Bronchial epithelial cell (primary cell): ENCODE results near the gene GPR143. TPM values are rescaled to one million over a fixed set of nuclear protein-coding genes. Genes with fewer than 3 reads are reported as not detected.

Experiments used
- DNase-seq: peaks from one replicate; pipeline ENCODE4 v3.0.0-alpha.2; 2010; ENCODE audit warnings: low read depth
- FAIRE-seq: peaks from 2 replicates; lab custom pipeline; 2011; peaks lifted over from hg19 to GRCh38; lab: Jason Lieb, UNC
- H3K27me3 ChIP-seq: 2 replicates; pipeline ENCODE4 v1.5.1; 2011; ENCODE audit warnings: low read length; ENCODE audit not compliant: control insufficient read depth, insufficient read depth
- H3K36me3 ChIP-seq: 2 replicates; pipeline ENCODE4 v1.5.1; 2011; ENCODE audit warnings: low read length; ENCODE audit not compliant: control insufficient read depth, insufficient read depth
- H3K4me3 ChIP-seq: 2 replicates; pipeline ENCODE4 v1.5.1; 2011; ENCODE audit warnings: mild to moderate bottlenecking, low read depth, low read length, control low read depth
- total RNA-seq: library from RNA; depleted of rRNA; stranded (reverse); fragments of >200 nt; gene quantifications from 2 replicates; pipeline ENCODE4 v1.2.1, GENCODE V29; 2014
- TF ChIP-seq, protein P1 (sequence below): IDR thresholded peaks from 2 replicates; pipeline ENCODE4 v1.5.1; 2011; ENCODE audit warnings: mild to moderate bottlenecking, moderate library complexity, low read length, control low read depth, inconsistent platforms; ENCODE audit not compliant: insufficient read depth, severe bottlenecking

GPR143 gene
- total RNA-seq, 1 donor from 2014 or later = 0.79 TPM

DNA sequence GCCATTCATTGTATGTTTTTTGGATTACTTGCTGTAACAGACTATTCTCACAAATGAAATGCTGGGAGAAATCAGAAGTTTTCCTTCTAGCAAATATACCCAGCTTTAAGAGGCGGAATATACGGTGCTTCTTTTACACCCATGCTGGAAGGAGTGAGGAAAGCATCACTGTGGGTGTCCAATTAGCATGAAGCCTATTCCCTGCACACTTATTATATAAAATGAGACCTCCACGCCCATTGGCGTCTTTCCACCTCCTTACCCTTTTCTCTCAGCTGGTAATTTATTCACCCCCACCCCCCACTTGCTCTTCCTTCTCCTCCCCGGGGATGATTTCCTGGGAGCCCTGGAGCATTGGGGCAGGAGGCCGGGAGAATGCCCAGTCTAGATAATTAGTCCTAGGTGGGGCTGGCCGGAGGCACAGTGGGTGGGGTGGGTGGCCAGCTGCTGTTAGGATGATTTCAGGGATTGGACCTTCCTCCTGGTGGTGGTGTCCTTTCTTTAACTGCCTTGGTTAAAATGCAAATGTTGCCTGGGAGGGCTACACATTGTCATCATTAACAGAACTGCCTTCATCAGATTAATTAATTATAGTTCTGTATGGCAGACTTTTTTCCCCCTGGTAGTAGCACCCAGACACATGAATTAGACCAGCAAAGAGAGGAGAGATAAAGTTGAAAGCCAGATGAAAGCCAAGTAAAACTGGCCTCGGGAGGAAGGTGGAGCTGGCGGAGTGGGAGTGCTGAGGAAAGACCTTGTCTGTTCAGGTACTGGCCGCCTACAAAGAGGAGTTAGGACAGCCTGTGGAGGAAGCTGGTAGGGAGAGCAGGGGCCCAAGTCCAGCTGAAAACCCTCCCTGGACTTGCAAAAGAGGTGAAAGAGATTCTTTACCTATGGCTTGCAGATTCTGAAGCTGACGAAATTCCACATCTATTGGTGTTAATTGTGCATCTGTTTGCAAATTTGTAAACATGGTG lies 32.0 kb upstream of the GPR143 start:
- no peak overlapping the region for H3K4me3 ChIP-seq
- H3K27me3 ChIP-seq = no peaks in the 10 kb centered on the region
- no peaks in the 10 kb centered on the region for H3K36me3 ChIP-seq
- FAIRE-seq (no peak), DNase-seq (no peak)
- TF ChIP-seq, protein P1, sequence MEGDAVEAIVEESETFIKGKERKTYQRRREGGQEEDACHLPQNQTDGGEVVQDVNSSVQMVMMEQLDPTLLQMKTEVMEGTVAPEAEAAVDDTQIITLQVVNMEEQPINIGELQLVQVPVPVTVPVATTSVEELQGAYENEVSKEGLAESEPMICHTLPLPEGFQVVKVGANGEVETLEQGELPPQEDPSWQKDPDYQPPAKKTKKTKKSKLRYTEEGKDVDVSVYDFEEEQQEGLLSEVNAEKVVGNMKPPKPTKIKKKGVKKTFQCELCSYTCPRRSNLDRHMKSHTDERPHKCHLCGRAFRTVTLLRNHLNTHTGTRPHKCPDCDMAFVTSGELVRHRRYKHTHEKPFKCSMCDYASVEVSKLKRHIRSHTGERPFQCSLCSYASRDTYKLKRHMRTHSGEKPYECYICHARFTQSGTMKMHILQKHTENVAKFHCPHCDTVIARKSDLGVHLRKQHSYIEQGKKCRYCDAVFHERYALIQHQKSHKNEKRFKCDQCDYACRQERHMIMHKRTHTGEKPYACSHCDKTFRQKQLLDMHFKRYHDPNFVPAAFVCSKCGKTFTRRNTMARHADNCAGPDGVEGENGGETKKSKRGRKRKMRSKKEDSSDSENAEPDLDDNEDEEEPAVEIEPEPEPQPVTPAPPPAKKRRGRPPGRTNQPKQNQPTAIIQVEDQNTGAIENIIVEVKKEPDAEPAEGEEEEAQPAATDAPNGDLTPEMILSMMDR = no peak

GRCh38 chrX:9794495-9794894 lies 28.8 kb upstream of the GPR143 start:
- Histone ChIP-seq H3K36me3 (no peaks in the 10 kb centered on the region), H3K4me3 (no peak overlapping the region), H3K27me3 (no peaks in the 10 kb centered on the region)
- DNase-seq (no peak), FAIRE-seq (no peak)
- TF ChIP-seq, protein P1 = no peak

DNA sequence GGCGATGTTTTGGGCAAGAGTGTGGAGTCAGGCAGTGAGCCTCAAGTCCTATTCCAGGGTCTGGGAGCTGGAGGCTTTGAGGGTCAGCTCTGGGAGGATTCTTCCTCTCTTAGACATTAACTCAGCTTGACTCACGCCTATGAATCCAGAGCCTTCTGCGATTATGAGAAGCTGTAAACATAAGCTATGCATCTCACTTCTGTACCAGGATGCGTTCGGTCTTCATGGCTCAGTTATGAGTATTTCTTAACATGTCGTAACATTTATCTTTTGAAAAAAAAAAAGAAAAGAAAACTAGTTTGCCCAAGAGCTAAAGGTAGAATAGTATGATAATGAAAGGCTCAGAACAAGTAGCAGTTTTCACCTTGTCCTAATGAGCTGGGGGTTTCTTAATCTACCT lies 25.2 kb upstream of the GPR143 start:
- FAIRE-seq (no peak), DNase-seq (peak; percentile 86)
- Histone ChIP-seq H3K36me3 (no peaks in the 10 kb centered on the region), H3K27me3 (no peaks in the 10 kb centered on the region), H3K4me3 (no peak overlapping the region)
- TF ChIP-seq, protein P1 = no peak

GRCh38 chrX:9789555-9789954 lies 23.9 kb upstream of the GPR143 start:
- no peak for FAIRE-seq
- TF ChIP-seq, protein P1 = no peak
- H3K36me3 ChIP-seq = no peaks in the 10 kb centered on the region
- H3K27me3 ChIP-seq = no peaks in the 10 kb centered on the region
- H3K4me3 ChIP-seq = no peak overlapping the region
- no peak for DNase-seq

DNA sequence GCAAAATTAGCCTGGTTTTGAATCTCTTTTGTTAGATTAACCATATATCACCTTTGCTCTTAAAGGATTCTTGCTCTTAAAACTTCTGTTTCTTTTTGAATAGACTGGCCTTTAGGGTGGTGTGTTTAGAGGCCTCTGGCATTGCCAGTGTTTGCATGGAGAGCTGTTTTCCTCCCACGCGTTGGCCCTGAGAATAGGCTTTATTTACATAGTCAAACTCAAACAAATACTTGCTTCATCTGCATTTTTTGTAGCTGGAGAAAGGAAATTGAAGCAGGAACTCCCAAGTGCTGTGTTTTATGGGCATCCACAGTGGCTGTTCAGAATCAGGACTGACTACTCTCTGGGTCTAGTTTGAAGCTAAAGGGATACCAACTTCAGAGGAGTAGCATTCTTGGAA lies 23.3 kb upstream of the GPR143 start:
- DNase-seq (peak; percentile 75), FAIRE-seq (no peak)
- H3K4me3 ChIP-seq = no peak overlapping the region
- TF ChIP-seq, protein P1 = no peak
- no peaks in the 10 kb centered on the region for H3K27me3 ChIP-seq
- no peaks in the 10 kb centered on the region for H3K36me3 ChIP-seq
